Putamen (tissue), 1 donor: ENCODE results near the gene NOC2L.

Experiments
- DNase-seq: peaks from one replicate; pipeline ENCODE4 v3.0.0-alpha.2; 2016; ENCODE audit warnings: low spot score

The NOC2L gene

DNA sequence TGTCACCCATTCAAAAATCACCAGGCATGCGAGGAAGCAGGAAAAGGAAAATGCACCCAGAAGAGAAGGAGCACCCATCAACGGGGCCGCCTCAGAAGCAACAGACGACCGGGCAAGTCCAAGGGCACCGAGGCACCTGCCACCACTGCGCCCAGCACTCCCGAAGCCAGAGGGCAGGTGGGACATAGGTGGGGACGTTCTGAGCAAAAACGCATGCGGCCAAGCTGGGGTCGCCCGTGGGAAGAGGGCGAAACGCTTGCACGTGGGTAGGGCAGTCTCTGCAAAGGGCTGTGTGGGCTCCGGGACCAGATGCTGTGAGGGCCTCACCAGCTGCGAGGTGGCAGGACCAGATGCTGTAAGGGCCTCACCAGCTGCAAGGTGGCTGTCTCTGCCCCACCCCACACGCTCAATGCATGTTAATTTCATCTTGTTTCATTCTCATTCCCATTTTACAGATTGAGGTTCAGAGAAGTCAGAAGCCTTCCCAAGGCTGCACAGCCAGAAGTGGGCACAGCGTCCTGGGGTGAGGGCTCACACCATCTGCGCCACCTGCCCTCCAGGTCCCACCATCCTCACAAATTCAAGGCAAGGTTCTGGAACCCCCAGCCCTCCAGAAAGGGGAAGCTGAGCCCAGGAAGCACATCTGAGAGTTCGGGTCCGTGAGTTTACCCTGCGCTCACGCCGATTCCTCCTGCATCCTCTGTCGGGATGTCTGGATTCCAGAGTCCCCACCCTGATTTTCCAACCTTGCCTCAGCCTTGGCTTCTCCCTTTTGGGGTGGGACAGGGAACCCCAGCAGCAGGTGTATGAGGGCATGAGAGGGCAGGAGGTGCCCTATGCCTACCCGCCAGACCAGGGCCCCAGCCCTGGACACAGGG lies 43.5 kb downstream of the NOC2L start:
- no peak for DNase-seq

GRCh38 chr1:914891-915280 lies 44.2 kb downstream of the NOC2L start:
- DNase-seq, result no peak

DNA sequence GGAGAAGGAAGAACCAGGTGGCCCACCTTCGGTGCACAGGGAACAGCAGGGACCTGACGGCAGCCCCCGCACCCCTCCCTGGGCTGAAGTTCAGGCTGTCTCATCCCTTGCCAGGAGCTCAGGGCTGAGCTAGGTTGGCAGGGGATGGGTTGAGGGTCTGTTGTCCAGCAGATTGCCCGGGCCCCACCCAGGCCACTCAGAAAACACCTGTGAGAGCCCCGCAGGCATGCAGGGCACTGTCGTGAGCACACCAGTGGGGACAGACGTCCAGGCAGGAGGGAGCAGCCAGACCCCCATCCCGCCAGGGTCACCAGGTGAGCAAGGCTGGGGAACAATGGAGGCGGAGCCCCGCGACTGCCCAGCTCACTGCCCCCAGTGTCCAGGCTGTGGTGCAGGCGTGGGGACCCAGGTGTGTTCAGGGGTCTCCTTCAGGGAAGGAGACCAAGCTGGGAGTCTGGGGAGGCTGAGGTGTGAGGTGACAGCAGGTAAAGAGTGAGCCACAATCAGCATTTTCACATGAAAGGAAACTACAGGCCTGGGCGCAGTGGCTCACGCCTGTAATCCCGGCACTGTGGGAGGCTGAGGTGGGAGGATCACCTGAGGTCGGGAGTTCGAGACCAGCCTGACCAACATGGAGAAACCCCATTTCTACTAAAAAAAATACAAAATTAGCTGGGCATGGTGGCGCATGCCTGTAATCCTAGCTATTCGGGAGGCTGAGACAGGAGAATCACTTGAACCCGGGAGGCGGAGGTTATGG lies 44.7 kb downstream of the NOC2L start:
- DNase-seq, result no peak

DNA sequence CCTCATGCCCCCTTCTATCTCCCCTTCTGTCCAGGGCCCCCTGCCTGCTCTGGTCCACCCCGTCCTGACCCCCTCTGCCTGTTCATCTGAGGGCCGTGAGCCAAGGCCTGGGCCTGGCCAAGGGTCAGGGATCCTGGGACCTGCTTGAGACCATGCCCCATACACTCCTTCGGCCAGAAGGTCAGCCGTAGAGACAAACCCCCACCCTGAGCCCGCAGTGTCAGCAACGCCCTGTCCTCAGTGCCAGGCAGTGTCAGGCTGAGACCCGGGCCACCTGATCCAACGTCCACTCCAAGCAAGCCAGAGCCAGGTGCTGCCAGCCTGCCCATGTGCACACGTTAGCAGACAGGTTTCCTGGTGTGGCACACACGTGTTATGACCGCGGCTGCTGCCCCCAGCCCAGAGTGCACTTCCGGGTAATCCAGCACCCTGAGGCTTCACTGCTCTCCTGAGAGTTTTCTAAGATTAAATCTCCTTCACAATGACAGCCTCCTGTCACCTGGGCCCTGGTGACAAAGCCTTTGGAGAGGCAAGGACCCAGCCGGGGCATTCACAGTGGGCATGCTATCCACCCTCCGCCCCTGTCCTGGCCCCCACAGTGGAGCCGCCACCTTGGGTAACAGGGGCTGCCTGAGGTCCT lies 45.4 kb downstream of the NOC2L start:
- no peak for DNase-seq

DNA sequence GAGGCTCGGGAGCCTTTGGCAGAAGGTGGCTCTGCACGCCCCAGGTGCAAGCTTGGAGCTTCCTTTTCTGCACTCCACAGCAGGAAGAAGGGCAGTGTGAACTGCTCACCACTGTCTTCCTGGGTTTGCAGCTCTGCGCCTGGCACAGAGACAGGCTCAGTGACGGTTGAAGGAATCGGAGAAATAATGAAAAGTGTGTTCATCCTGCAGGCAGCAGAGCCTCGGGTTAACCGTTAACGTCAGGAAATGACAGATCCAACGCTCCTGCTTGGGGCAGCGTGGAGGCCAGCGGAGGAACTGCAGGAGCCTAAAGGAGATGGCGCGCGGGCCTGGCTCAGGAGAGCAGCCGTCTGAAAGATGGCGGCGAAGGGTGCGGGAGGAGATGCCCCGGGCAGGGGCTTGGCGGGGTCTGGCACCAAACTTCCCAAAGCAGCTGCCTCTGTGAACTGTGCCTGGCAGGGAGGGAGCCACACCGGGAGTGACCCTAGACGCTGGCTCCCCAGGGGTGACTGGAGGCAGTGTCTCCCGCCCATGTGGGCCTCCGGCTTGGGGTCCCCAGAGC lies 46.2 kb downstream of the NOC2L start:
- DNase-seq, result no peak

DNA sequence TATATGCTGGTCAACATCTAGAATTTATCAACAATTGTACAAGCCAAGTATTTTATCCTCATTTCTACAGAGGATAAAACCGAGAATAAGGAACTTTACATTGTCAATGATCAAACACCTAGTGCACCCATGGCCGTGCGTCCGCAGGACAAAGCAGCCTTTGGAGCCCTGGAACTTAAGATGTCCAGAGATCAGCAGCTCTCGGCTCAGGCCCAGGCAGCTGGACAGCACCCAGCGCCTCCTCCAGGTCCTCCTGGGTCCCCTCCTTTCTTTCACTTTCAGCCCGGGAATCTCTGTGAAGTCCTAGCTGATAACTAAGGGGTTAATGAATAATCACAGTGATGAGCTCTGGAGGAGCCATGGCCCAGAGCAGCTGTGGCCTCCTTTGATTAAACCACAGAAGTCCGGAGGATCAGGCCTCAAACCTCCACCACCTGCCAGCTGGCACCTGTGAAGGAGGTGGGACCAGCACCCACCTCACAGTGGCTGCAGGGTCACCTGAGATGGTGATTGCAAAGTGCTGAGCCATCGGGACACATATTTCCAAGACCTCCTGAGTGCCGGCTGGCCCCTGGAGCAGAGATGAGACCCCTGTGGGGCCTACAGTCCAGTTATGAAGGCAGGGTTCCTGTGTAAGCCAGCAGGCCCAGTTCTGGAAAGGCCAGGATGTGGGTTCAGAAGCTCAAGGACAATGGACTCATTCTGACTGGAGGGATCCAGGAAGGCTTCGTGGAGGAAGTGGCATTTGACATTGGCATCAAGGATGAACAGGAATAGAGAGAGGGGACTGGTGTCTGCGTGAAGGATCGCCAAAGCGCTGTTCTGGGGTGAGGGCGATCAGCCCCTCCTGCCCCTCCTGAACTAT lies 46.9 kb downstream of the NOC2L start:
- no peak for DNase-seq

DNA sequence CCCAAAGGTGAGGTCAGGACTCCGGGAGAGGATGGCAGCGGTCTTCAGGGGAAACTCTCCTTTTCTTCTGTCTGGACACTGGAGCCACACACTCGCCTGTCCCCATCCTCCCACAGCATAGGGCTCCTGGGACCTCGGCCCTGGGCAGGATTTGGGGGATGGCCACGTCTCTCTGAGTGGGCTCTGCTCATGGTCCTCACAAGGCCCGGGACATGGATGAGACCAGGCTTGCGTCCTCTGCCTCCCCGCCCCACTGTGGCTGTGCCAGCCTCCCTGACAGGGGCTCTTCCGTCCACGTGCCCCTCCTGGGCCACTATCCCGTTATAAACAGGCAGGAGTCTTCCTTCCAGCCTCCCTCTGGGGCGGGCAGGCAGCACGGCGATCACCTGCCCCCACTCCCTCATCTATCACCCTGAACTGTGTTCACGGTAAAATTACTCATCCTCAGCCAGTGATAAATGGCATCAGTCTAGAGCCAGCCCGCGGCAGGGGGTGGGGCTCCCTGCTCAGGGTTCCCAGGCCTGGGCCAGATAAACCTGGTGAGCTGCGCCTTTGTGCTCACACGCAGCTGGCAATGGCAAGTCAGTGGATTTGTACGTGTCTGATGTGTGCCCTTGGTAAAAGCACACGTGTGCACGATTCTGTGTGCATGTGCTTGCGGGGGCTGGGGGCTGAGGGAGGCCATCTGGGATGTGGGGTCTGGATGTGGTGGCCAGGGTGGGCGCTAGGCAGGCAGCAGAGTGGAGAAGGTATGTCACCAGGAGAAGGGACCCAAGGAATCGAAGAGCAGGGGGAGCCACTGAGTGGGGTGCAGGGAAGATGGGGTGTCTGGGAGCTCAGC lies 48.0 kb downstream of the NOC2L start:
- no peak for DNase-seq

DNA sequence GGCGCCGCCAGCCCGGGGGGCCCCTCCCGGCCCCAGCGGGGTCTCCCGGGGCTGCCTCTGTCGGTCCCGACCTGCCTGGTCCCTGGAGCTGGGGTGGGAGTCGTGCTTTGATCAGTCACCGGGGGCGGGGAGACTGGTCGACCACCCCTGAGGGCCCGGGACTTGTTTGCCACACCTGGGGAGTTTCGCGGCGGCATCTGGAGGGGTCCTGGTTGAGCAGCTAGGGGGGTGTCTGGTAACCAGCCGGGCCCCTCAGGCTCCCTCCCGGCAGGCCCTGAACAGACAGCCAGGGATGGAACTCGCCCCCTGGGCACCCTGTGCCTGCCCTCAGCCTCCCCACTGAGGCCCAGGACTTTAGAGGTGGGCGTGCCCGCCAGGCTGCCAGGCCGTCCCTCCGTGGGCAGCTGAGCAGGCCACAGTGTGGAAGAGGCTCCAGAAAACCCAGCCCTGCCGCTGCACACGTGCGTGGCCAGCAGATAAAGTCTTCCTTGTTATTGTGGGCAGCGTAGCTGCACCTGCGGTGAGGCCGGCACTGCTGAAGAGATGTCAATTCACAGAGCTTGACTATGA lies 48.7 kb downstream of the NOC2L start:
- no peak for DNase-seq

GRCh38 chr1:909861-910310 lies 49.2 kb downstream of the NOC2L start:
- no peak for DNase-seq

- no peak for DNase-seq
These were observed 50.4 kb downstream of the NOC2L start for GRCh38 chr1:908661-909060.

DNA sequence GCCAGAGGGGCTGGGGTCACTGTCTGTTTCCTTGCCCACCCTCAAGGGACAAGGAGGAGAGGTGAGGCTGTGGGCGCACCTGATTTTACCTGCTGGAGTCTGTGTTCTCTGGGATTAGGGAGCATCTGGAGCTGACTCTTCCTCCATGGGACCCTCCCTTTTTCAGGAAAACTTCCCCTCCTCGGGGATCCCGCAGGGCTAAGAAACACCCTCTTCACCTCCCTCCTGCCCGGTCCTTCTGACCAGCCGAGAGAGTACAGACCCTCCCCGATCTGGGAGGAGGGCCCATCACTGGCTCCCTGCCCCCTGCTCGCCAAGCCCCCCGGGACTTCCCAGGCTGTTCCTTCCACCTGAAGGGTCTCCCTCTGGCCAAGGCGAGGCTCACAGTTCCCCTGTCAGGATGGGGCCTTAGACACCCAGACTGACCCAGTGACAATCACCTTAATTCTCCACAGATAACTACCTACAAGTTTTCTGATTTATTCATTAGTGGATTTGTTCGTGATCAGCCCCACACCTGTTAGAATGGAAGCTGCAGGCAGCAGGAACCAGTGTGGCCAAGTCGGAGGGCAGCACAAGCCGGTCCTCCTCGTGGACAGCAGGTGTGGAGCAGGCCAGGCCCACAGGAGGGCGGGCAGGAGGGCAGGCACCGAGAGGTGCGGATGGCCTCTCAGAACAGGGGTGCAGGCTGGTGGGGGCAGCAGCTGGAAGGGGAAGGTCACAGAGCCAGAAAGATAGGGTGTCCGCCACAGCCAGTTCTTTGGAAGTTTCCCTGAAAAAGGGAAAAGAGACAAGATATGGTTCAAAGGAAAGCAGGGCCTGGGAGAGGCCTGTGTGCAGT lies 51.2 kb downstream of the NOC2L start:
- no peak for DNase-seq

GRCh38 chr1:906600-907420 lies 52.2 kb downstream of the NOC2L start:
- no peak for DNase-seq

- DNase-seq, result no peak
These were observed 53.1 kb downstream of the NOC2L start for GRCh38 chr1:905811-906599.

GRCh38 chr1:905071-905749 lies 53.8 kb downstream of the NOC2L start:
- no peak for DNase-seq

DNA sequence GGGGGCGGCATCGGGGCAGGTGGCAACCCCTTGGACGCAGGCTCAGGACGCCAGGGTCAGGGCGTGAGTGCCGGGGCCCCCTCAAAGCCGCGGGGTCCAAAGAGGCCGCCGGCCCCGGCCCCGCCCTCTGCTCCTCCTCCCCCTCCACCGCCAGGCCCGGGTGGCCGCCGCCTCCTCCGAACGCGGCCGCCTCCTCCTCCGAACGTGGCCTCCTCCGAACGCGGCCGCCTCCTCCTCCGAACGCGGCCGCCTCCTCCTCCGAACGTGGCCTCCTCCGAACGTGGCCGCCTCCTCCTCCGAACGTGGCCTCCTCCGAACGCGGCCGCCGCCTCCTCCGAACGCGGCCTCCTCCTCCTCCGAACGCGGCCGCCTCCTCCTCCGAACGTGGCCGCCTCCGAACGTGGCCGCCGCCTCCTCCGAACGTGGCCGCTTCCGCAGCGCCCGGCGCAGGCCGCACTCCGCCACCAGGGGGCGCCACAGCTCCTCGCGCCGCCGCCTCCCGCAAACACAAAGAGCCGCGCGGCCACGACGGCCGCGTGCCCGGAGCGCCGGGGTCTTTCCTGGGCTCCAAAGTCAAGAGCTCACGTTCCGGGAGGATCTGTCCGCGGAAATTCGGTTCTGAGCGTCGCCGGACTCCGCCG lies 54.6 kb downstream of the NOC2L start:
- DNase-seq, result peak; percentile 40

GRCh38 chr1:903721-904271 lies 55.3 kb downstream of the NOC2L start:
- no peak for DNase-seq
